Stimulated activated naive CD4-positive, alpha-beta T cell (primary cell): ENCODE data around the gene SPRING1.
A peak's percentile ranks its signal among the peaks of the same experiment; 100 is the strongest.

ENCODE experiments used
- DNase-seq, 6 experiments: peaks; one replicate each; lab custom pipeline; 2025; lab: John Stamatoyannopoulos, UW

The SPRING1 gene

DNA sequence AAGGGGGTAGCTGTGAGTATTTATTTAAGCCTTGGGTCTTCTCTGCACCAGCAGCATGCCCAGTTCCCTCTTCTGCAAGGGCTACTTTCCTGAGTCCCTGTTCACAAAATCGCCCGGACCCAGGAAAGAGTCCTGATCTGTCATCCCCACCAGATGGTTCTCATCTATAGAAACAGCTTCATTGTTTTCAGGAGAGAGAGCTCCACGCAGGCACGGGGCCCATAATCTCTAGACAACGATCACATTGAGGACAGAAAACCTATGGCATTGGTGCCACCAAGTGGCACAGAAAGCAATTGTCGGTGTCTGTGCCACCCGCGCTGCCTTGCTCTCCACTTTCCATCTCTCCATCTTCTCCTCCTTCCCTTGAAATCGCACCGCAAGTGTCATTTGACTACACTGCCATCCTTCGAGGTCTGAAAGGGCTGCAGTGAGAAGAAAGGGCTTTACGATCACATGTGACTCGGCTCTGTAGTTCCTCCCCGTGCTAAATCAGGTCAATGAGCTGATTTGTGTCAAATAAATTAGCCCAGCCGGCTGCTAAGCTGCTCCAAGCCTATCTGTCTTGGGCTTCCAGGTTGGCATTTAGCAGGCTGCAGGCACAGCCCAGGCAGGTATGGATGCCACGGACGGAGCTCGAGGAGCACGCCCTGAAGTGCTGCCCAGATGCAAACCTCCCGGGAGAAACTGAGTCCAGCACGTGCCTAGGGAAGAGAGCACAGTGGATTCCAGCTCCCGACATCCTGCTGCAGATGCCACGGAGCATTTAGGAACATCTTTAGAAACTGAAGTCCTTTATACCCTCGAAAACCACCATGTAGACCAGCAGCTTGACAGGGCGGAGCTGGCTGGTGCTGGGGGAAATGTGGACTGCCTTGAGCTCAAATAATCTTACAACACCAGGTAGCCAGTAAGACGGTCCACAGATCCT lies 28.8 kb downstream of the SPRING1 start:
- DNase-seq = peak; percentile 19 to 66 (median 27)

DNA sequence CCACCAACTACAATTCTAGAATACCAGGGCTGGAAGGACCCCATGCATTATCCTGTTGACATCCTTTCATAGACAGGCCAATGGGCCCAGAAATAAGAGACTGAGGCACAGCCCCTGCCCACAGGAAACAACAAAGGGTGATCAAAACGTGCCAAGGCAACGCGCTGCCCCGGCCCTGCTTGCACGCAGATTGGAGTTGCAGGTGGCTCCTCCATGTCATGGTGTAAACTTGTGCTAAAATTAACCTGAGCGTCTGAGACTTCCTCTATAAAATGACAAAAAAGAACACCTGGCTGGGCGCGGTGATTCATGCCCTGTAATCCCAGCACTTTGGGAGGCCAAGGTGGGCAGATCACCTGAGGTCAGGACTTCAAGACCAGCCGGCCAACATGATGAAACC lies 30.1 kb downstream of the SPRING1 start:
- no peak for DNase-seq

DNA sequence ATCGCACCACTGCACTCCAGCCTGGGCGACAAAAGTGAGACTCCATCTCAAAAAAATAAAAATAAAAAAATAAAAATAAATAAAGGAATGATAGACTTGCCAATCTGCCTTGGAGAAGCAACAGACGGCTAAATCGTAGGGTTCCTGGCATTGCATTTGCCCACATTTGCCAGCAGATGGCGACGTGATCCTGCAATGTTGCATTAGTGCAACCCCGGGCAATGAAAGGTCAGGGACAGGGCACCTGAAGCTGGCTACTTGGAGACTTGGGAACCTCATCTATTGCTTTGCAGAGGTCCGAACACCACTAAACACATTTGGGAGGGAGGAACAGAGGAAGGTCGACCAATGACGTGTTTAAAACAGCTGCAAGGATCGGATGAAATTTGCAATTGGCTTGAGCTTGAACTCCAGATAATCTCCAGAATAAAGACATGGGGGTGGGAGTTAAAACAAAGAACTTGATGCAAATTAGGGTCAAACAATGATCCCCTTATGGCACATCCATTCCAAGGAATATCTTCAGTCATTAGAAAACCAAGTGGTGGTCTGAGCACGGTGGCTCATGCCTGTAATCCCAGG lies 34.6 kb downstream of the SPRING1 start:
- DNase-seq = peak in 5 of 6 experiments; percentile 39 to 73 (median 52)

DNA sequence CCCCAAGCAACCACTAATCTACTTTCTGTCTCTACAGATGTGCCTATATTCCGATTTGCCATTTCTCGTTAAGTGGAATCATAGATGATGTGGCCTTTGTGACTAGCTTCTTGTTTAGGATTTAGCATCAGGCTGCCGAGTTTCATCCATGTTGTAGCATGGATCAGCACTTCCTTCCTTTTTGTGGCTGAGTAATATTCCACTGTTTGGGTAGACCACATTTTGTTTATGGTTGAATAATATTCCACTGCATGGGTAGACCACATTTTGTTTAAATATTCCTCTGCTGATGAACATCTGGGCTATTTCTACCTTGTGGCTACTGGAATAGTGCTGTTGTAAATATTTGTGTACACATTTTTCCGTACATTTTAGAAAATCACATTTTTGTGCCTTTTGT lies 36.4 kb downstream of the SPRING1 start:
- DNase-seq = no peak

GRCh38 chr12:116700066-116700465 lies 37.8 kb downstream of the SPRING1 start:
- no peak for DNase-seq

DNA sequence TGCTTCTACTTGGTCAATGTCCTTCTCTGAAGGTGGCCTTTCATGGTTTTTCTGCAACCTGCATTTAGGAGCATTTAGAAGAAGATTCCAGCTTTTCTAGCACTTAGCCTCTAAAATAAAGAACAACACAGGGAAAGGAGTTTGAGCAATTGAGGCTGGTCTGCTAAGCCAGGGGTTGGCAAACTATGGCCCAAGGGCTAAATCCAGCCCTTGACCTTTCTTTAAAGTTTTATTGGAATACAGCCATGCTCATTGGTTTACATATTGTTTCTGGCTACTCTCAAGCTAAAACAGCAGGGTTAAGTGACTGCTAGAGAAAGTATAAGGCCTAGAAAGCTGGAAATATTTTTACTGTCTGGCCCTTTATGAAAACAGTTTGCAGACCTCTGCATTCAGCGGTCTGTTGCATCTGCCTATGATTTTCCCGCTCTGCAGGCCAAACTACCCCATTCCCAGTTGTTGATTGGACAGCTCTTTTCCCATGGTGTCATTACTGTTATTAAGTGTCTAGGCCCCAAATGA lies 39.3 kb downstream of the SPRING1 start:
- no peak for DNase-seq

GRCh38 chr12:116698116-116698515 lies 39.8 kb downstream of the SPRING1 start:
- no peak for DNase-seq

GRCh38 chr12:116697716-116698115 lies 40.2 kb downstream of the SPRING1 start:
- no peak for DNase-seq

DNA sequence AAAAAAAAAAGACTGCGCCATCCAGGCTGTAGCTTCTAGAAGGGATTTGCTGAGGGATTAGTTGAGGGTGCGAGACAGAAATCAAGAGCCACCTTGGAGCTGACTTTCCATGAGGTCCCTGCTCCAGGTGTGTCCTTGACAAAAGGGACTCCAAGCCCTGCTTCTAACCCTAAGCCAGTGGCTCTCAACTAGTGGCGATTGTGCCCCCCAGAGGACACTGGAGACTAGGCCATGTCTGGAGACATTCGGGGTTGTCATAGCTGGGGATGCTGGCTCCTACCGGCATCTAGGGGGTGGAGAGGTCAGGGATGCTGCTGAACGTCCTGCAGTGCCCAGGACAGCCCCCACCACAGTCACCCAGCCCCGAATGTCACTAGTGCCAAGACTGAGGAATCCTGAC lies 40.6 kb downstream of the SPRING1 start:
- DNase-seq = no peak

GRCh38 chr12:116695464-116695725 lies 42.5 kb downstream of the SPRING1 start:
- DNase-seq = no peak

GRCh38 chr12:116694653-116695463 lies 43.0 kb downstream of the SPRING1 start:
- DNase-seq = no peak

- no peak for DNase-seq
Measured at GRCh38 chr12:116693286-116694227, 44.3 kb downstream of the SPRING1 start.

DNA sequence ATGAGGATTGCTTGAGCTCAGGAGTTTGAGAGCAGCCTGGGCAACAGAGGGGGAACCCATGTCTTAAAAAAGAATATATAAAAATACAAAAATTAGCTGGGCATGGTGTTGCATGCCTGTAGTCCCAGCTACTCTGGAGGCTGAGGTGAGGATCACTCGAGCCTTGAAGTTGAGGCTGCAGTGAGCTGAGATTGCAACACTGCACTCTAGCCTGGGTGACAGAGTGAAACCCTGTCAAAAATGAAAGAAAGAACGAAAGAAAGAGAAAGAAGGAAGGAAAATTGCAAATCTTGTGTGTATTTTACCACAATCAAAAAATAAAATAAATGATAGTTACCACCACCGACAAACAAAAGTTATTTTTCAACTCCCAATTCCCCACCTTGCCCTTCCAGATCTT lies 45.3 kb downstream of the SPRING1 start:
- no peak for DNase-seq

- DNase-seq = no peak
Measured at GRCh38 chr12:116691636-116692035, 46.2 kb downstream of the SPRING1 start.

GRCh38 chr12:116691205-116691604 lies 46.7 kb downstream of the SPRING1 start:
- no peak for DNase-seq

DNA sequence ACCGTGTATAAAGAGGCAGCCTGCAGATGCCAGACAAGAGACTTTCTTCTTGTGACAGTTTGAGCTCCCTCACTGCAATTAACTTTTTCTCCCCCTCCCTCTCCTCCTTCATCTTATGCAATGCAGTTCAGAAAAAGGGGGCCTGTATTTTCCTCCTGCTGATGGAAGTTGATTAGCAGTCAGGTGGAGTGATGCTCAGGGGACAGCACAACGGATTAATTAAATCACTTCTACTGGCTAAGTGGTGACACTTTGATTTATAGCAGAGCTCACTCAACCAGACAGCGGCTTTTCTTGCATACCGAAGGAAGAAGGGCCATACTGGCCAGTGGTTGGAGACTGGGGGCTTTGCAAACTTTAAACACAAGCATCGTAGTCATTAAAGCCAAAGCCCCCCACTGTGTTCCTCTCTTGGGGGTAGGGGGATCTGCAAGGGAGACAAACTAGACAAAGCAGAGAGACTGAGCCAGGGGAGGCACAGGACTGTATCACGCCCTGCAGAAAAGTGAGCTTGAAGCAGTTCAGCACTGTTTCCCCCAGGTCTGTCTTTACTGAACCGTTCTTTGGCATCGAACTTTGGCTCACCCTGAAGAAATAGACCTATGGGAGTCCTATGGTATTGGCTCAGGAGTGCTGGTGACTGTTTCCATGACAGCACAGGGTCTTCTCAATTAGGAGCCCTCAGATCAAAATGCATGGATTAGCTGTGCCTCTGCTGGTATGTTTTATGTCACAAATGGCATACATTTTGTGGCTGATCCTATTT lies 47.7 kb downstream of the SPRING1 start:
- no peak for DNase-seq

DNA sequence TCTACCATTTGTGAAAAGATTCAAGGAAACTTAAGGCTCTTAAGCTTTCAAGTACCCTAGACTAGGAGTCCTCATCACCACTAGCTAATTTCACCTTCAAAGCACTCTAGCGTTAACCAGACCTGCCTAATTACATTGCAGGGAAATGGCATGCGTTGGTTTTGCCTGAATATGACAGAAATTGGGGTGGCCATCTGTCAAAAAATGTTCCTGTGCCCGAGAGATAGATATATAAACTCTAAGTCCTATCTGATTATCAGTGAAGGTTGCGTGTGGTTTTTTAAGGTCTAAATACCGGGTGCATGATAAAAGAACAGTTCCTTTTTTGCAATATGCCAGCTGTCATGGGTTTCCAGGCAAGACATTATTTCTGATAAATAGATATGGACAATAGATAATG lies 48.3 kb downstream of the SPRING1 start:
- no peak for DNase-seq
